ENCODE measurements around the gene THEMIS2. TPM values are rescaled to one million over a fixed set of nuclear protein-coding genes. Genes with fewer than 3 reads are reported as not detected.

Gene THEMIS2
- total and polyA plus RNA-seq, 2 experiments from 2014 or later = 8.1 to 32.4 TPM

GRCh38 chr1:27863538-27863915, 8.8 kb upstream of the THEMIS2 start:
- no peak overlapping the region for H3K27ac Mint-ChIP-seq
- H3K36me3 Mint-ChIP-seq (ENCODE audit: low read depth) = no peaks in the 10 kb centered on the region
- Histone ChIP-seq H3F3A (replicated peaks; ENCODE audit: low read depth) (no peaks in the 10 kb centered on the region), H3K79me2 (replicated peaks; ENCODE audit: insufficient read depth) (no peaks in the 10 kb centered on the region), H4K20me1 (replicated peaks; ENCODE audit: insufficient read depth) (no peaks in the 10 kb centered on the region), H3K27me3 (ENCODE audit: insufficient read depth) (no peaks in the 10 kb centered on the region), H3K36me3 (ENCODE audit: insufficient read depth) (no peaks in the 10 kb centered on the region), H3K4me2 (no peak overlapping the region), H3K27ac (ENCODE audit: low read depth) (no peak overlapping the region), H3K4me1 (ENCODE audit: insufficient read depth) (no peaks in the 10 kb centered on the region; the same call in 1 of the 2 replicates), H3K9me2 (ENCODE audit: insufficient read depth) (no peaks in the 10 kb centered on the region), H3K4me3 (no peak overlapping the region), H2AFZ (peak overlapping the region; percentile 91)
- H3K9me3 Mint-ChIP-seq = no peaks in the 10 kb centered on the region
- ATAC-seq (no peak), DNase-seq (ENCODE audit: low spot score) (no peak)
- H3K4me3 Mint-ChIP-seq = no peak overlapping the region
- TF ChIP-seq CTCF (conservative IDR thresholded peaks at IDR 0.05; ENCODE audit: low read depth in 2 of 2) (no peak), ZNF462 (CRISPR knock-in tag; IDR thresholded peaks at IDR 0.05) (no peak), REST (IDR thresholded peaks at IDR 0.05; ENCODE audit: unreplicated experiment) (no peak), ZNF114 (CRISPR knock-in tag; IDR thresholded peaks at IDR 0.05) (no peak), STAT1 (IDR thresholded peaks at IDR 0.05; ENCODE audit: unreplicated experiment) (no peak), EZH2 (IDR thresholded peaks at IDR 0.05; ENCODE audit: low read depth, unreplicated experiment) (no peak), CREB1 (CRISPR knock-in tag; IDR thresholded peaks at IDR 0.05; ENCODE audit: low read depth) (no peak), POLR2AphosphoS5 (IDR thresholded peaks at IDR 0.05; ENCODE audit: low read depth) (no peak), ETS1 (IDR thresholded peaks at IDR 0.05) (no peak), JUNB (IDR thresholded peaks at IDR 0.05; ENCODE audit: unreplicated experiment) (no peak), ZNF331 (CRISPR knock-in tag; IDR thresholded peaks at IDR 0.05; ENCODE audit: low read depth) (no peak), EZH2phosphoT487 (IDR thresholded peaks at IDR 0.05; ENCODE audit: unreplicated experiment) (no peak), NANOG (IDR thresholded peaks at IDR 0.05; ENCODE audit: borderline replicate concordance) (no peak)
- H3K27me3 Mint-ChIP-seq (ENCODE audit: insufficient read depth, low read depth, poor library complexity) = peaks cover 7% of the 10 kb centered on the region
- H3K4me1 Mint-ChIP-seq = peaks cover 4% of the 10 kb centered on the region
